ENCODE results near the gene STRN3. TPM values are rescaled to one million over a fixed set of nuclear protein-coding genes. Genes with fewer than 3 reads are reported as not detected.

STRN3 gene
- total and polyA plus RNA-seq, 2 of the 8 experiments (the other 6 are each of a cell fraction or from before 2014, with no cell fraction given): 8.7 to 38.1 TPM

DNA sequence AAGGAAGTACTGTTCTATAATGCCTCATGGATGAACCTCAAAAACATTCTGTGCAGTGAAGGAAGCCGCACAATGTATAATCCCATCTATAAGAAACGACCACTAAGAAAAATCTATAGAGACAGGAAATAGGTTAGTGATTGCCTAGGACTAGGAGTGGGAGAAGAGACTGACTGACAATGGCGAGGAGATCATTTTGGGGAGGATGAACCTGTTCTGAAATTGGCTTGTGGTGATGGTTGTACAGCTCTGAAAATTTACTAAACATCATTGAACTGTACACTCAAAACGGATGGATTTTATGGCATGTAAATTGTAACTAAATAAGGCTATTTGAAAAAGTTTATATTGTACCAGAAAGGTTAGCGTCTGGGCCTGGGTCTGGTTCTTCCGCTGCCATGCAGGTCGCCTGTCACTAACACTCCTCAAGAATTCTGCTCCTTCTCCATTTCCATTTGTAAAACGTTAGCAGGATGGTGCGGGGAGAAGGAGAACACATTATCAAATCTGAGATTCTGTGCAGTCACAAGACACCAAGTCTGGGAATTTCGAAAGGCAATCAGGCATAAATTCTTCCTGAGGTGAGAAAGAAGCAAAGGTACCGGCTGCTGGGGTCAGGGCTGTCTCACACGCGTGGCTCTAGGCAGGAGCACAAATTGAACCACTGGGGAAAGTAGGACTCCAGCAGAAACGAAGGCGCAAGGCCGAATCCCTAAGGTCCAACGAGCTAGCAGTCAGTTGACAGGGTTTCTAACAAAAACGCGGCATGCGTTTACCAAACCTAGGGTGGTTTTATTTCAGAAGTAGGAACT lies 152.7 kb downstream of the STRN3 start (continued):
- TF ChIP-seq CTBP2 (IDR thresholded peaks at IDR 0.05; ENCODE audit: borderline replicate concordance, insufficient read depth, insufficient read length, low read length) (no peak), POU5F1 (IDR thresholded peaks at IDR 0.05; ENCODE audit: low read depth, low read length) (no peak)

All from H1 (cell line).